H9 (cell line): Measurements from ENCODE around the gene MYO1E. TPM values are rescaled to one million over a fixed set of nuclear protein-coding genes. Genes with fewer than 3 reads are reported as not detected.

Experiments
- DNase-seq: peaks from one replicate; pipeline ENCODE4 v3.0.0-alpha.2; 2017
- H2AFZ ChIP-seq: one replicate; pipeline ENCODE4 v1.6.1; 2013; ENCODE audit warnings: mild to moderate bottlenecking, low read length, control low read depth, moderate library complexity
- H2AK5ac ChIP-seq: 2 replicates; pipeline ENCODE4 v1.6.1; 2013; ENCODE audit warnings: low read length, control low read depth, mixed read lengths; ENCODE audit not compliant: insufficient read length
- H2BK120ac ChIP-seq: one replicate; pipeline ENCODE4 v1.6.1; 2013; ENCODE audit warnings: low read depth, mild to moderate bottlenecking, low read length, control low read depth, inconsistent platforms; ENCODE audit not compliant: poor library complexity, severe bottlenecking
- H2BK12ac ChIP-seq: 2 replicates; pipeline ENCODE4 v1.6.1; 2013; ENCODE audit warnings: low read length, control low read depth, mixed read lengths, low read depth; ENCODE audit not compliant: insufficient read length
- H2BK15ac ChIP-seq: 2 replicates; pipeline ENCODE4 v1.6.1; 2013; ENCODE audit warnings: low read depth, low read length, control low read depth
- H2BK20ac ChIP-seq: one replicate; pipeline ENCODE4 v1.6.1; 2013; ENCODE audit warnings: low read depth, mild to moderate bottlenecking, low read length, control low read depth, inconsistent platforms; ENCODE audit not compliant: poor library complexity, severe bottlenecking
- H2BK5ac ChIP-seq: 2 replicates; pipeline ENCODE4 v1.6.1; 2013; ENCODE audit warnings: low read length, control low read depth, mixed read lengths; ENCODE audit not compliant: insufficient read length
- H3K14ac ChIP-seq: 2 replicates; pipeline ENCODE4 v1.6.1; 2013; ENCODE audit warnings: low read length, control low read depth; ENCODE audit not compliant: insufficient read depth
- H3K18ac ChIP-seq: 2 replicates; pipeline ENCODE4 v1.6.1; 2013; ENCODE audit warnings: low read depth, mild to moderate bottlenecking, mixed read lengths, low read length, control low read depth; ENCODE audit not compliant: insufficient read length
- H3K23ac ChIP-seq: 2 replicates; pipeline ENCODE4 v1.6.1; 2013; ENCODE audit warnings: low read length, control low read depth, mixed read lengths, low read depth; ENCODE audit not compliant: insufficient read length
- H3K23me2 ChIP-seq: 2 replicates; pipeline ENCODE4 v1.6.1; 2013; ENCODE audit warnings: low read depth, mild to moderate bottlenecking, mixed read lengths, low read length, control low read depth; ENCODE audit not compliant: insufficient read length, poor library complexity, severe bottlenecking
- H3K27ac ChIP-seq: 2 replicates; pipeline ENCODE4 v1.5.1; 2013; ENCODE audit warnings: low read length, control low read depth, mixed read lengths, low read depth; ENCODE audit not compliant: insufficient read length
- H3K27me3 ChIP-seq: 2 replicates; pipeline ENCODE4 v1.6.1; 2013; ENCODE audit warnings: low read length, control low read depth, inconsistent platforms; ENCODE audit not compliant: insufficient read depth
- H3K4ac ChIP-seq: 2 replicates; pipeline ENCODE4 v1.6.1; 2013; ENCODE audit warnings: low read depth, mild to moderate bottlenecking, control low read depth, inconsistent platforms, low read length, moderate library complexity
- H3K4me1 ChIP-seq: 2 replicates; pipeline ENCODE4 v1.6.1; 2013; ENCODE audit warnings: low read length, control low read depth, inconsistent platforms; ENCODE audit not compliant: insufficient read depth
- H3K4me2 ChIP-seq: 2 replicates; pipeline ENCODE4 v1.6.1; 2013; ENCODE audit warnings: low read length, control low read depth, mixed read lengths; ENCODE audit not compliant: insufficient read length, insufficient read depth
- H3K56ac ChIP-seq: 2 replicates; pipeline ENCODE4 v1.6.1; 2013; ENCODE audit warnings: low read depth, mild to moderate bottlenecking, mixed read lengths, low read length, control low read depth; ENCODE audit not compliant: insufficient read length
- H3K79me1 ChIP-seq: 2 replicates; pipeline ENCODE4 v1.6.1; 2013; ENCODE audit warnings: low read depth, mild to moderate bottlenecking, moderate library complexity, low read length, control low read depth, inconsistent platforms; ENCODE audit not compliant: insufficient read depth, poor library complexity, severe bottlenecking
- H3K79me2 ChIP-seq: 2 replicates; pipeline ENCODE4 v1.6.1; 2013; ENCODE audit warnings: low read length, control low read depth, inconsistent platforms; ENCODE audit not compliant: insufficient read depth
- H3K9ac ChIP-seq: 2 replicates; pipeline ENCODE4 v1.6.1; 2013; ENCODE audit warnings: low read length, control low read depth, mixed read lengths; ENCODE audit not compliant: insufficient read length; ENCODE audit errors: extremely low read depth
- H3K9me3 ChIP-seq: one replicate; pipeline ENCODE4 v1.6.1; 2013; ENCODE audit warnings: low read depth, low read length, inconsistent platforms; ENCODE audit not compliant: control insufficient read depth
- H3T11ph ChIP-seq: one replicate; pipeline ENCODE4 v1.6.1; 2013; ENCODE audit warnings: mild to moderate bottlenecking, low read length, control low read depth, inconsistent platforms
- H4K20me1 ChIP-seq: one replicate; pipeline ENCODE4 v1.6.1; 2013; ENCODE audit not compliant: control insufficient read depth, insufficient read length, insufficient read depth
- H4K5ac ChIP-seq: 2 replicates; pipeline ENCODE4 v1.6.1; 2013; ENCODE audit warnings: low read depth, mild to moderate bottlenecking, mixed read lengths, low read length, control low read depth; ENCODE audit not compliant: insufficient read length
- H4K8ac ChIP-seq: replicated peaks from 2 replicates; pipeline ENCODE4 v1.6.1; 2013; ENCODE audit warnings: low read length, control low read depth, mixed read lengths, low read depth; ENCODE audit not compliant: insufficient read length
- H4K91ac ChIP-seq: 2 replicates; pipeline ENCODE4 v1.6.1; 2013; ENCODE audit warnings: low read depth, mild to moderate bottlenecking, moderate library complexity, mixed read lengths, low read length, control low read depth; ENCODE audit not compliant: insufficient read length
- H3K27ac Mint-ChIP-seq, 3 experiments: 2 replicates in 2 of 3; 3 replicates in 1 of 3; pipeline ENCODE4 v1.8.0; 2020 to 2021; ENCODE audit warnings: mixed read lengths in 3 of 3, mild to moderate bottlenecking in 1 of 3, moderate library complexity in 1 of 3
- H3K27me3 Mint-ChIP-seq: 2 replicates; pipeline ENCODE4 v1.8.0; 2021; ENCODE audit warnings: low read depth, mild to moderate bottlenecking, moderate library complexity, mixed read lengths
- H3K36me3 Mint-ChIP-seq, 3 experiments: 2 replicates in 2 of 3; 3 replicates in 1 of 3; pipeline ENCODE4 v1.8.0; 2020 to 2021; ENCODE audit warnings: low read depth in 3 of 3, mixed read lengths in 3 of 3; ENCODE audit not compliant: insufficient read depth in 1 of 3
- H3K4me1 Mint-ChIP-seq, 2 experiments: 2 replicates each; pipeline ENCODE4 v1.8.0; 2020; ENCODE audit warnings: mixed read lengths in 2 of 2
- H3K4me3 Mint-ChIP-seq, 2 experiments: 2 replicates in 1 of 2; 3 replicates in 1 of 2; pipeline ENCODE4 v1.8.0; 2020 to 2021; ENCODE audit warnings: mild to moderate bottlenecking in 2 of 2, mixed read lengths in 2 of 2, moderate library complexity in 1 of 2
- H3K9me3 Mint-ChIP-seq, 2 experiments: 2 replicates in 1 of 2; 3 replicates in 1 of 2; pipeline ENCODE4 v1.8.0; 2020; ENCODE audit warnings: mild to moderate bottlenecking in 2 of 2, mixed read lengths in 2 of 2, moderate library complexity in 1 of 2
- CTCF ChIP-seq: fragments of 200-600 bp; sonication (generic); conservative IDR thresholded peaks from 3 replicates; pipeline ENCODE4 v1.8.0; 2021; ENCODE audit warnings: antibody characterized with exemption, mild to moderate bottlenecking
- WGBS: extraction: QIAGEN DNeasy Blood & Tissue Kit; methylation state at CpG from one replicate; pipeline ENCODE4 v1.1.7; 2013; ENCODE audit warnings: missing lambda C conversion rate, low lambda C conversion rate, mixed read lengths; ENCODE audit not compliant: insufficient read length; ENCODE audit errors: extremely low coverage; 5-methylcytosine and 5-hydroxymethylcytosine counted together
- total RNA-seq: library from RNA; stranded (reverse); gene quantifications from 2 replicates; pipeline ENCODE4 v1.2.1, GENCODE V29; 2021

Gene MYO1E
- total RNA-seq, 1 experiment from 2014 or later = 235 TPM

- Histone ChIP-seq H3K4ac (no peak overlapping the region), H3K9me3 (peaks cover 5% of the 10 kb centered on the region), H3K27ac (no peak overlapping the region), H2AK5ac (no peak overlapping the region), H4K5ac (no peak overlapping the region), H4K20me1 (no peaks in the 10 kb centered on the region), H3T11ph (no peak overlapping the region), H3K23me2 (no peaks in the 10 kb centered on the region), H3K23ac (no peak overlapping the region), H2BK20ac (no peak overlapping the region), H3K4me2 (no peak overlapping the region), H3K18ac (no peak overlapping the region), H3K79me1 (no peaks in the 10 kb centered on the region), H3K56ac (no peak overlapping the region), H3K9ac (no peak overlapping the region), H3K4me1 (0 out of 2 replicates have a peak, but pooled peaks cover 2% of the 10 kb centered on the region), H2BK120ac (no peak overlapping the region), H2BK12ac (no peak overlapping the region), H4K8ac (no peak overlapping the region), H3K79me2 (no peaks in the 10 kb centered on the region), H2BK15ac (no peak overlapping the region), H2AFZ (no peak overlapping the region), H3K27me3 (no peaks in the 10 kb centered on the region), H2BK5ac (no peak overlapping the region), H3K14ac (no peak overlapping the region), H4K91ac (no peak overlapping the region)
- Mint-ChIP-seq H3K4me3 (no peak overlapping the region), H3K27ac (peak overlapping the region in 1 of 3 experiments; percentile 49; a peak in 1 of 7 replicates), H3K27me3 (no peaks in the 10 kb centered on the region), H3K4me1 (peaks cover 2 to 9% of the 10 kb centered on the region in 2 experiments; a peak in 3 of 4 replicates), H3K9me3 (peaks cover 0 to under 1% of the 10 kb centered on the region in 2 experiments; a peak in 2 of 5 replicates), H3K36me3 (peaks cover 11 to 72% (median 44%) of the 10 kb centered on the region in 3 experiments; a peak in 6 of 7 replicates)
- no peak for TF ChIP-seq CTCF
- no CpG with 5 or more reads among the region's 4 CpGs for WGBS
- no peak for DNase-seq
Observed at GRCh38 chr15:59177317-59177660, 195.4 kb downstream of the MYO1E start.
